ENCODE measurements around the gene SHD. TPM values are rescaled to one million over a fixed set of nuclear protein-coding genes. Genes with fewer than 3 reads are reported as not detected.

Gene SHD
- total RNA-seq, 1 experiment from 2014 or later: 3.5 TPM

DNA sequence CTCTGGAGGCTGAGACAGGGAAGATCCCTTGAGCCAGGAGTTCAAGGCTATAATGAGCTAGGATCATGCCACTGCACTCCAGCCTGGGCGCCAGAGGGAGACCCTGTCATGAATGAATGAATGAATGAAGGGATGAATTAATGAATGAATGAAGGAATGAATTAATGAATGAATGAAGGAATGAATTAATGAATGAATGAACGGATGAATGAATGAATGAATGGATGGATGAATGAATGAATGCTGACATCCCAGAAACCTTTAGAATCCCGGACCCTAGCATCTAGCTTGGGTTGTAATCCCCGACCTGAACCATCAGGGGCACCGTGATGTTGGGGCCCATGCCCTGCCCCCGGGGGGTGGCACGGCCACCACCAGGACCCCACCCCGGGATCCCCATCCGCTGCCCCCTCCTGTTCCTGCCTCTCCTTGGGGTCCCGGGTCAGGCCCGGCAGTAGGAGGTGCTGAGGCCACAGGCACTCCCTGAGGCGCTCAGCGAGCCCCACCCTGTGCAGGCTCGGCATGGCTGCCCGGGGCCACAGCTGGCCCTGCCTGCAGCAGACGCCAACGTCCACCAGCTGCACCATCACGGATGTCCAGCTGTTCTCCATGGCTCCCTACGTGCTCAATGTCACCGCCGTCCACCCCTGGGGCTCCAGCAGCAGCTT lies 46.3 kb upstream of the SHD start:
- Mint-ChIP-seq H3K27ac (ENCODE audit: unreplicated experiment) (no peak overlapping the region), H3K36me3 (ENCODE audit: insufficient read depth, unreplicated experiment) (no peaks in the 10 kb centered on the region), H3K4me1 (ENCODE audit: low read depth, unreplicated experiment) (peaks cover 12% of the 10 kb centered on the region), H3K4me3 (ENCODE audit: unreplicated experiment) (no peak overlapping the region), H3K9me3 (ENCODE audit: unreplicated experiment) (no peaks in the 10 kb centered on the region), H3K27me3 (ENCODE audit: insufficient read depth, unreplicated experiment) (no peaks in the 10 kb centered on the region)
- Histone ChIP-seq H3K4me3 (ENCODE audit: low read depth, low read length) (no peak overlapping the region), H3K9me3 (no peaks in the 10 kb centered on the region), H3K4me1 (peaks cover 11% of the 10 kb centered on the region), H3K27me3 (replicated peaks; ENCODE audit: control insufficient read depth, insufficient read depth, low read length) (no peaks in the 10 kb centered on the region), H3K36me3 (ENCODE audit: control insufficient read depth, insufficient read depth, low read length) (no peaks in the 10 kb centered on the region)
- no peak for DNase-seq
- BruUV-seq (replicated peaks): no TSS peak
- POLR2A ChIA-PET: no interaction called here
- CTCF ChIA-PET: interaction anchor here (0.7 to 1.4 kb wide), 5 partner anchors 14 to 812 kb away, joined by 3 to 9 read pairs (median 4); partner anchors contain the start of gene YJU2
- intact Hi-C loops (cut with micrococcal nuclease; ENCODE audit: unreplicated experiment): no loop called here
- TF ChIP-seq, protein P1, sequence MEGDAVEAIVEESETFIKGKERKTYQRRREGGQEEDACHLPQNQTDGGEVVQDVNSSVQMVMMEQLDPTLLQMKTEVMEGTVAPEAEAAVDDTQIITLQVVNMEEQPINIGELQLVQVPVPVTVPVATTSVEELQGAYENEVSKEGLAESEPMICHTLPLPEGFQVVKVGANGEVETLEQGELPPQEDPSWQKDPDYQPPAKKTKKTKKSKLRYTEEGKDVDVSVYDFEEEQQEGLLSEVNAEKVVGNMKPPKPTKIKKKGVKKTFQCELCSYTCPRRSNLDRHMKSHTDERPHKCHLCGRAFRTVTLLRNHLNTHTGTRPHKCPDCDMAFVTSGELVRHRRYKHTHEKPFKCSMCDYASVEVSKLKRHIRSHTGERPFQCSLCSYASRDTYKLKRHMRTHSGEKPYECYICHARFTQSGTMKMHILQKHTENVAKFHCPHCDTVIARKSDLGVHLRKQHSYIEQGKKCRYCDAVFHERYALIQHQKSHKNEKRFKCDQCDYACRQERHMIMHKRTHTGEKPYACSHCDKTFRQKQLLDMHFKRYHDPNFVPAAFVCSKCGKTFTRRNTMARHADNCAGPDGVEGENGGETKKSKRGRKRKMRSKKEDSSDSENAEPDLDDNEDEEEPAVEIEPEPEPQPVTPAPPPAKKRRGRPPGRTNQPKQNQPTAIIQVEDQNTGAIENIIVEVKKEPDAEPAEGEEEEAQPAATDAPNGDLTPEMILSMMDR (IDR thresholded peaks at IDR 0.05; ENCODE audit: insufficient read depth in 1 of 2, low read depth in 1 of 2, low read length in 1 of 2, severe bottlenecking in 1 of 2, unreplicated experiment in 1 of 2): no peak

DNA sequence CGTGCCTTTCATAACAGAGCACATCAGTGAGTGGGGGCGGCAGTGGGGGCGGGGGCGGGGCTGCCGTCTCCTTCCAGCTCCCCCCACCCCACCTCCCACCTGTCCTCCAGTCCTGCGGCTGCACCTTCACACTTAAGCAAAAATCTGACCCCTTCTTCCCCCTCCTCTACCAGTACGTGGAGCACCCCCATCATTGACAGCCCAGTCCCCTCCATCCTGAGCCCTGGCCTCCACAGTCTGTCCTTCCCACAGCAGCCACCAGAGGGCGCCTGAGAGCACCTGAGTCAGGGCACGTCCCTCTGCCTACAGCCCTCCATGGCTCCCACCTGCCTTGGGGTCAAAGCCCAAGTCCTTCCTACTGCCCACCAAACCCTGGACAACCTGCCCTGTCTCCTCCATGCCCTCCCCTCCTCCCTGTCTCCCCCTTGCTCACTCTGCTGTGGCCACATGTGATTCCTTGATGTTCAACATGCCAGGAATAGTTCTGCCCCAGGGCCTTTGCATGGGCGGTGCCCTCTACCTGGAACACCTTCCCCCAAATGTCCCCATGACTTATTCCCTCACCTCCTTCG lies 45.7 kb upstream of the SHD start:
- no TSS peak for BruUV-seq (replicated peaks)
- POLR2A ChIA-PET: no interaction called here

DNA sequence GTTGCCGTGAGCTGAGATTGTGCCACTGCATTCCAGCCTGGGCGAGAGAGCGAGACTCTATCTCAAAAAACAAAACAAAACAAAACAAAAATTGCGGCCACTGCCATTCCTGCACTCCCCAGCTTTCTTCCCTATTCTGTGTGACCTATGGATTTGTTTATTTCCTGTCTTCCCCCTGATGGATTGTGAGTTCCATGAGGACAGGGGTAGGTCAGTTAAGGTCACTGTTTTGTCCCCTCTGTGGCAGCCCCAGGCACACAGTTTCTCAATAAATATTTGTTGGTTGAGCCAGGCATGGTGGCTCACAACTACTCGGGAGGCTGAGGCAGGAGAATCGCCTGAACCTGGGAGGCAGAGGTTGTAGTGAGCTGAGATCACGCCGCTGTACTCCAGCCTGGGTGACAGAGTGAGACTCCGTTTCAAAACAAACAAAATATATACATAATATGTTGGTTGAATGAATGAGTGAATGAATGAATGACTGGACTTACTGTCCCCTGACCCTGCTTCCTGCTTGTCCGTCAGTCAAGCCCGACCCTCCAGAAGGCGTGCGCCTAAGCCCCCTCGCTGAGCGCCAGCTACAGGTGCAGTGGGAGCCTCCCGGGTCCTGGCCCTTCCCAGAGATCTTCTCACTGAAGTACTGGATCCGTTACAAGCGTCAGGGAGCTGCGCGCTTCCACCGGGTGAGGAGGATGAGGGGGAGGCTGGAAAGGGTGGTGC lies 44.8 kb upstream of the SHD start:
- intact Hi-C loops (cut with micrococcal nuclease; ENCODE audit: unreplicated experiment): no loop called here
- BruUV-seq (replicated peaks): no TSS peak
- Mint-ChIP-seq H3K4me1 (ENCODE audit: low read depth, unreplicated experiment) (peaks cover 12% of the 10 kb centered on the region), H3K27me3 (ENCODE audit: insufficient read depth, unreplicated experiment) (no peaks in the 10 kb centered on the region), H3K36me3 (ENCODE audit: insufficient read depth, unreplicated experiment) (no peaks in the 10 kb centered on the region), H3K27ac (ENCODE audit: unreplicated experiment) (no peak overlapping the region), H3K9me3 (ENCODE audit: unreplicated experiment) (no peaks in the 10 kb centered on the region), H3K4me3 (ENCODE audit: unreplicated experiment) (no peak overlapping the region)
- Histone ChIP-seq H3K9me3 (no peaks in the 10 kb centered on the region), H3K27me3 (replicated peaks; ENCODE audit: control insufficient read depth, insufficient read depth, low read length) (no peaks in the 10 kb centered on the region), H3K4me3 (ENCODE audit: low read depth, low read length) (no peak overlapping the region), H3K4me1 (peaks cover 6% of the 10 kb centered on the region), H3K36me3 (ENCODE audit: control insufficient read depth, insufficient read depth, low read length) (no peaks in the 10 kb centered on the region)
- DNase-seq: no peak
- ChIA-PET POLR2A (no interaction called here), CTCF (interaction anchor here (0.6 to 1.4 kb wide), 2 partner anchors 12 to 247 kb away, joined by 3 to 4 read pairs; partner anchors contain the start of gene YJU2)
- TF ChIP-seq, protein P1 (IDR thresholded peaks at IDR 0.05; ENCODE audit: insufficient read depth in 1 of 2, low read depth in 1 of 2, low read length in 1 of 2, severe bottlenecking in 1 of 2, unreplicated experiment in 1 of 2): no peak

More for the DNA sequence above, 45.7 kb upstream of the SHD start:
- H3K27me3 ChIP-seq (replicated peaks; ENCODE audit: control insufficient read depth, insufficient read depth, low read length): no peaks in the 10 kb centered on the region
- Mint-ChIP-seq H3K27ac (ENCODE audit: unreplicated experiment) (no peak overlapping the region), H3K27me3 (ENCODE audit: insufficient read depth, unreplicated experiment) (no peaks in the 10 kb centered on the region), H3K4me1 (ENCODE audit: low read depth, unreplicated experiment) (peaks cover 12% of the 10 kb centered on the region), H3K36me3 (ENCODE audit: insufficient read depth, unreplicated experiment) (no peaks in the 10 kb centered on the region), H3K4me3 (ENCODE audit: unreplicated experiment) (no peak overlapping the region), H3K9me3 (ENCODE audit: unreplicated experiment) (no peaks in the 10 kb centered on the region)
- DNase-seq: peak; percentile 74 to 75
- no peak overlapping the region for H3K4me3 ChIP-seq (ENCODE audit: low read depth, low read length)
- intact Hi-C loops (cut with micrococcal nuclease; ENCODE audit: unreplicated experiment): no loop called here
- TF ChIP-seq, protein P1 (IDR thresholded peaks at IDR 0.05; ENCODE audit: insufficient read depth in 1 of 2, low read depth in 1 of 2, low read length in 1 of 2, severe bottlenecking in 1 of 2, unreplicated experiment in 1 of 2): peak; percentile 63 to 68
- no peaks in the 10 kb centered on the region for H3K9me3 ChIP-seq
- no peaks in the 10 kb centered on the region for H3K36me3 ChIP-seq (ENCODE audit: control insufficient read depth, insufficient read depth, low read length)
- H3K4me1 ChIP-seq: peaks cover 11% of the 10 kb centered on the region
- CTCF ChIA-PET: interaction anchor here (1.4 kb wide), 1 partner anchor 13 kb away, joined by 3 read pairs; the partner anchor contains the start of gene YJU2
